Stimulated activated CD8-positive, alpha-beta memory T cell treated with anti-CD3 and anti-CD28 coated beads, Interleukin-4, amount 100 ng/mL, for 48 hours (primary cell): ENCODE data around the gene LAMA3.

ENCODE experiments used
- DNase-seq: peaks from one replicate; pipeline ENCODE4 v3.0.0-alpha.2; 2020

Gene LAMA3

DNA sequence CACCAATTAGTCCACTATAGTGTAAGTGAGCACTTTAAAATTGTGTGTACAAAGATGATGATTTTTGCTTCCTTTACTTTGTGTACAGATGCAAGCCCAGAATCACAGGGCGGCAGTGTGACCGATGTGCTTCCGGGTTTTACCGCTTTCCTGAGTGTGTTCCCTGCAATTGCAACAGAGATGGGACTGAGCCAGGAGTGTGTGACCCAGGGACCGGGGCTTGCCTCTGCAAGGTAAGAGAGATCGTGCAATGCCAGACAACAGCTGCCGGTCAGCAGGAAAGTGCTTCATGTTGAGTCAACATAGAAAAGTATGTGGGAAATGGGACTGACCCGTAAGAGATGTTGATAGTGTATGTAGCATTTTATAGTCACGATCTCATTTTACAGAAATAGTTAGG, 168.5 kb downstream of the LAMA3 start:
- no peak for DNase-seq

DNA sequence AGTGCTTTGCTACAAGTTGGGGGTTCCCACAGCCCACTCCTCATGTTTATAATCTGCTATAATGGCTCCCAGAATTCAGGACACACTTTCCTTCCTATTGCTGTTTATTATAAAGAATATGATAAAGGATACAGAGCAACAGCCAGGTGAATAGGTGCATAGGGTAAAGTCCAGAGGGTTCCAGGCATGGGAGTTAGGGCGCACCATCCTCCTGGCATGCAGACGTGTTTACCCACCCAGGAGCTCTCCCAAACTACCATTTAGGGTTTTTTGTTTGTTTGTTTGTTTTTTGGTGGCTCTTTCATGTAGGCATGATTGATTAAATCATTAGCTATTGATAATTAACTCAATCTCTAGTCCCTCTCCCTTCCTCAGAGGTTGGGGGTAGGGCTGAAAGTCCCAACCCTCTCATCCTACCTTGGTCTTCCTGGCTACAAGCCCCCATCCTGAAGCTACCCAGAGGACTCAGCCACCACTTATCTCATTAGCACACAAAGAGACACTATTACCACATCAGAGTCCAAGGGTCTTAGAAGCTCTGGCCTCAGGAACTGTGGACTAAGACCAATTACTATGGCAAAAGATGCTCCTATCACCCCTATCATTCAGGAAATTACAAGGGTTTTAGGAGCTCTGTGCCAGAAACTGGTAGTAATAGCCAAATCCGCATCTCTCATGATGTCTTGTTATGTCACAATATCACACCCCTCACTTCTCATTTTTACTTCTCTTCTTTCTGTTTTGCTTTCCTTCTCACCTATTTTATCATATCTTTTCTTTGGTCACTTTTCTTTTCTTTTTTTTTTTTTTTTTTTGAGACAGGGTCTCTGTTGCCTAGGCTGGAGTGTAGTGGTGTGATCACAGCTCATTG, 170.4 kb downstream of the LAMA3 start:
- no peak for DNase-seq

DNA sequence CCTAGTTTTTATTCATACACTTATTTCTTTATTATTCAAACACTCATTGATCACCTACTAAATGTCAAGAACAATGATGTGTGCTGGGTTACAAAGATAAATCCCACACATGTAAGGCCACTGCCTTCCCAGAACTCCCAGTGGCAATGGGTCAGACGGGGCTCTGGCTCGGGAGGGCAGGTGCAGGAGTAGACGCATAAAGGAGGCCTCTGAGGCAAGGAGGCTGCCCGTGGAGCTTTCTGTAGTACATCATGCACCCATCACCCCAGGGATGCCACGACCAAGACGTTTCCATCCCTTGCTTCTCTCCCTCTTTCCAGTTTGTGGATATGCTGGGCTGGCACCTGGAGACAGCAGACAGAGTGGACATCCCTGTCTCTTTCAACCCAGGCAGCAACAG, 172.1 kb downstream of the LAMA3 start:
- no peak for DNase-seq

DNA sequence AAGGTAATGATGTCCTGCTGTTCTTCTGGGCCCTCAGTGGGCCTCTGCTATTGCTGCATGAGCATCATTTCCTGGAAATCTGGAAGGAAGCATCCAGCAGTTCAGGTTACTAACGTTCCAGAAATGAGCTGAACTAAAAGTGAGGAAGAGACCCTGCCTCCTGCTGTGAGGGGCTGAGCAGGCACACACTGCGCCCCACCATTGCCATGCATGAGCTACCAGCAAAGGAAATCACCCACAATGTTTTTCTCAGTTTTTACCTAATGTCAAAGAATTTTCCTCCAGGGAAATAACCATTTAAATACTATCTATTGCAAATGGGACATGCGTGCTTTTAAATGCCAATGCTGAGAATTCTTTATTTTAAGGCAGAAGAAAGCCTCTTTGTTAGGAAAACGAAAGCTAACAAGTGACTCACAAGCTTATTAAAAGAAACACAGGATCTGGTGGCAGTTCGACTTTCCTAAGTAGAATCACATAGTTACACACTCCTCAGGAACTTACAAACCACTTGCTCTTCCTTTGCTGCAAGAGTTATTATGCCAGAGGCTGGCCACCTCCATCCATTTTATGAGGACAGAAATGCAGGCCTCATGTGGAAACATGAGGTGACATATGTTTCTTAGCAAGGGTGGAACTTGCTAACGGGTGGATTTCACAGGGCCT, 172.7 kb downstream of the LAMA3 start:
- DNase-seq: no peak

DNA sequence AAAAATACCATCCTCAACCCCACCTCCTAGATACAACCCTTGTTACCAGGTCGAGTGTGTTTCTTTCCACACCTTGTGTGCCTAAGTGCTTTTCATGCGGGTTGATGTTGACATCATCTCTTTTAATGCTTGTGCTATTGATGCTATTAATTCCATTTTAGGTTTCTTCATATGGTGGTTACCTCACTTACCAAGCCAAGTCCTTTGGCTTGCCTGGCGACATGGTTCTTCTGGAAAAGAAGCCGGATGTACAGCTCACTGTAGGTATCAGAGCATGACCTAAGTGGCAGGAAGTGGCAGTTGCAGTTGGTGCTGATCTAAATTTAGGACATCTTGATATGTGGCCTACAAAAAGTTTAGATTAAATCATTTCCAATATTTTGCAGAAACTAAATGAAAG, 175.4 kb downstream of the LAMA3 start:
- DNase-seq: peak; percentile 34

DNA sequence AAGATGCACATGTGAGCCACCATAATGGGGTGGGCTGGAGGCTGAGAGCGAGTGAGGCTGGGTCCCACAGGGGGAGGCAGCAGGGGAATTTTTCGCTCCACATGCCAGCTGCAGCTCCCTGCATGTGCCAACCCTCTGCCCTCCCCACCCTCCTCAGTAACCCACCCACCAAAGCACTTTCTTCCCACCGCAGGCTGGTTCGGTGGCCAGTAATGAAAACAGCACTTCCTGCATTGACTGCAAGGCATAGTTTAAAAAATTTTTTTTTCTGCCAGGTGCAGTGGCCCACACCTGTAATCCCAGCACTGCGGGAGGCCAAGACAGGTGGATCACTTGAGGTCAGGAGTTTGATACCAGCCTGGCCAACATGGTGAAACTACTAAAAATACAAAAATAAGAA, 177.8 kb downstream of the LAMA3 start:
- DNase-seq: no peak

DNA sequence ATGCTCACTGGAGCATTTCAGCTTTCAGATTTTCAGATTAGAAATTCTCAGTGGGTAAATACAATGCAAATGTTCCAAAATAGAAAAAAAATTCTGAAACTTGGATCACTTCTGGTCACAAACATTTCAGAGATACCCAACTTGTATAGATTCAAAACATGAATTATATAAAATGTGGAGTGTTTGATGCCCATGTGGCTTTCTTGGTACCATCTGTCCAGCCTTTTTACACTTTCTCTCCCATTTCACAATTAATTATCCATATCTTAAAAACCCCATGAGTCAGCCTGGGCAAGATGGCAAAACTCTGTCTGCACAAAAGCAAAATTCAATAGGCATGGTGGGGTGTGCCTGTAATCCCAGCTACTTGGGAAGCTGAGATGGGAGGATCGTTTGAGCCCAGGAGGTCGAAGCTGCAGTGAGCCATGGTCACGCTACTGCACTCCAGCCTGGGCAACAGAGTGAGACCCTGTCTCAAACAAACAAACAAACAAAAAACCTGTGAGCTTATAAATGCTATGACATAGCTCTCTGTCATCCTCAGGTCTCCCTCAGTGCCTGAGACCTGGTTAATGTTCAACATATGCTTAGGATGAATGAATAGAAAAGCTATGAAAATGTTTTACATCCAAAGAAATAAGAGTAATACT, 179.0 kb downstream of the LAMA3 start:
- no peak for DNase-seq

DNA sequence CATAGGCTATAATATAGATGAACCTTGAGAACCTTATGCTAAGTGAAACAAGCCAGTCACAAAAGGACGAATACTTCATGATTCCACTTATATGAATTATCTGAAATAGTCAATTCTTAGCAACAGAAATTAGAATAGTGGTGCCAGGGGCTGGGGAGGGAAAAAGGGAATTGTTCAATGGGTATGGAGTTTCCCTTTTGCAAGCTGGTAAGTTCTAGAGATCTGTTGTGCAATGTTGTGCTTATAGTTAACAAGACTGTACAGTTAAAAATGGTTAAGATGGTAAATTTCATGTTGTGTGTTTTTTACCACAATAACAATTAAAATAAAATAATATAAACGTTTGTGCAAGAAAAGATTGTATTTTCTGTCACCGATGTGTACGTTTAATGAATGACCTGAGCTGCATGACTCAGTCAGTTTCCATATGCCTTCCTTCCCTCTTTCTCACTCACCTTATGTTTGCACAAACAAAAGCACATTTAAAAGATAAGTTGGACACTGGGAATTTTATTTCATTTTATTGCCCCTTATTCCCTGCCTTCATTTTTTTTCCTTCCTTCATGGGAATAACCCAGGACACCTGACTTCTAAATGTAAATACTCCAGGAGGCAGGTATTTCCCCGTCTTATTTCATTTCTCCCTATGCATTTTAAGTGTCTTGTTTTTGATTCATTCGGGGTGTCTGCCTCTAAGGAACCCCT, 181.6 kb downstream of the LAMA3 start:
- DNase-seq: no peak

DNA sequence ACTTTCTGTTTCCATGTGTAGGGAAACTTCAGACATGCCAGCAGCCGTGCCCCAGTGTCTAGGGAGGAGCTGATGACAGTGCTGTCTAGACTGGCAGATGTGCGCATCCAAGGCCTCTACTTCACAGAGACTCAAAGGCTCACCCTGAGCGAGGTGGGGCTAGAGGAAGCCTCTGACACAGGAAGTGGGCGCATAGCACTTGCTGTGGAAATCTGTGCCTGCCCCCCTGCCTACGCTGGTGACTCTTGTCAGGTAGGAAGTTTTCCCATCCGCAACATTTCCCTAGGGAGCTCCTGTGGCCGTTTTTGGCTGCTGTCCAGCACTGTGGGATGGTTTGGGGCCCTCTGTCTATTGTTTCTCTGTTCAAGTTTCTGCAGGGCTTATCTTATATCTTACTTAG, 182.2 kb downstream of the LAMA3 start:
- DNase-seq: peak; percentile 64

DNA sequence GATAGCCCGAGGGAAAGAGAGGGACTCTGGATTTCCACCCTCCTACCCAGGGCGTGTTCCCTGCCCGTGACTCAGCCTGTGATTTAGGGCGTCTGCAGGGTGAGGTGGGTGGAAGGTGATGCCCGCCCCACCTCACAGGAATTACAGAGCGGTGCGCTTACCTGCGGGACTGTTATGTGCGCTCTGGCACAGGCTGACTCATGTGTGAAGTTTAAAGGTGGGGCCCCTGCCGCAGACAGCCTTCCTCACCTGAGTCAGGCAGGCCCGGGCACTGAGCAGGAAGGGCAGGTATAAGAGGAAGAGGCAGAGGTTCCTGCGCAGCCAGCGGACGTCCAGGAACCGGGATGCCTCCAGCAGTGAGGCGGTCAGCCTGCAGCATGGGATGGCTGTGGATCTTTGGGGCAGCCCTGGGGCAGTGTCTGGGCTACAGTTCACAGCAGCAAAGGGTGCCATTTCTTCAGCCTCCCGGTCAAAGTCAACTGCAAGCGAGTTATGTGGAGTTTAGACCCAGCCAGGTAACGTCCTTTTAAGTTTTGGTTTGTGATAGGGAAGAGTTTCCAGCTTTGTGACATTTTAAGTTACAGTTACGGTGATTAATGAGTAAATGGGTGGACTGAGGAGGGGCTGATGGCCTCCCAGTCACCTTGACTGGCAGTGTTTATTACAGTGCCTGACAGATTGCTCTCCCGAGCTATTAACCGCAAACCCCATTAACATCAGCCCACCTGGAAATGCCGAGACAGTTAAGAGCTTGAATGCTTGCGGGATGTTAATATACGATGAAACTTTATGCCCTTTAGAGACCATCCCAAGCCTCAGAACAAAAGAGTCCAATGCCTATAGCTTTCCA, 183.7 kb downstream of the LAMA3 start:
- peak; percentile 34 for DNase-seq

DNA sequence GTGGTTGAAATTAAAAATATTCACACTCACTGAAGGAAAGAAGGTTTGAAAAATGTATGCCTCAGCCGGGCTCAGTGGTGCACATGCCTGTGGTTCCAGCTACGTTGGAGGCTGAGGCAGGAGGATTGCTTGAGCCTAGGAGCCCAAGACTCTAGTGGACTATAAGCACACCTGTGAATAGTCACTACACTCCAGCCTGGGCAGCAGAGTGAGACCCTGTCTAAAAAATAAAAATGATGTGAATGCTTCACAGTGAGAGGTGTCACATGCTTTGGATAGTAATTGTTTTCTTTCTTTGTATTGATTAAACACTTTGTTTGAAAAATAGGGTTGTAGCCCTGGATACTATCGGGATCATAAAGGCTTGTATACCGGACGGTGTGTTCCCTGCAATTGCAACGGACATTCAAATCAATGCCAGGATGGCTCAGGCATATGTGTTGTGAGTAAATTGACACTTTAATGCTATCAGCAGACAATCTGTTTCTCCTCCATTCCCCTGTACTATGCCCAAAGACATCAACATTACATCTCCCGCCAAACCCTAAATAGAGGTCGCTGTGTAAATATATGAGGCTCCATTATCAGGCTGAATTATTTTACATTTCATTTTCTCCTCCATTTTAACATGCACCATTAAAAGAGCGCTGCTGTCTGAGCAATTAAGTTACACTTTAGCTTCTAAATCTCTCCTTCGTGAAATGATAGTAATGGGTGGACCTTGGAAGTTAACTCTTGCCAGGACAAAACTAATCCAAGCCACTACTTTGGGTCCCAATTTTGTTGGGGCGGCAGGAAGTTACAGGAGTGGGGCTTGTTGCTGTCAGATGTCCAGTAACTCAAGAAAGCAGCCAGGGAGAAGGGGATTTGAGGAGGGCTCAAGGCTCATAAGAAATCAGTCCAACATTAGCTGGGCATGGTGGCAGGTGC, 187.0 kb downstream of the LAMA3 start:
- no peak for DNase-seq

DNA sequence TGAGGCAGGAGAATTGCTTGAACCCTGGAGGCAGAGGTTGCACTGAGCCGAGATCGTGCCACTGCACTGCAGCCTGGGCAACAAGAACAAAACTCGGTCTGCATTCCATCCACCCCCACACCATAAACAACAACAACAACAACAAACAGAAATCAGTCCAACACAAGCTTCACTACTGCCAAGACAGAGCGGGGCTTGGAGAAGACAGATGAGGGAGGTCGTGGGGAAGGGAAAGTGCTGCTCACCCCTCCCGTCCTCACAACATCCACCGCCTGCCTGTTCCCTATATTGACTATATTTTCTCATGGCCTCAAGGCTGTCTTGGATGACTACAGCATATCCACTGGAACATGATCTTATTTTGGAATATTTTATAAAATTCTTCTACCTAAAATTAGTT, 187.7 kb downstream of the LAMA3 start:
- DNase-seq: no peak

DNA sequence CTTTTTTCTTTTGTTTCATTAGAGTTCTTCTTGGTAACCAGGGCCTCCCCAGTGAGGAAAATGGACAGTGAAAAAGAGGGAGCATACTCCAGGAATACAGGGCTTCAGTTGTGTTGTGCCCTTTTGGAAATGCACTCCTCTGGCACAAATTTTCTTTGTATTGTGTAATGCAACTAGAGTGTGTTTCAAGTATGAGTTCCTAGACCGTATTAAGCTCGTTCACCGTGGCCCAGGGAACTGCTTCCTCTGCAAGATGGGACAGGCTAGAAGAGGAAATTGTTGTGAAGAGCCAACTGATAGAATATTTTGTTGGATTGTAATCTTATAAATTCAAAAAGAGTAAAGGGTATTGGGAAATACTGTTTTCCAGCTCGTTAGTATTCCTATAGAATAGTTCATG, 188.1 kb downstream of the LAMA3 start:
- no peak for DNase-seq

DNA sequence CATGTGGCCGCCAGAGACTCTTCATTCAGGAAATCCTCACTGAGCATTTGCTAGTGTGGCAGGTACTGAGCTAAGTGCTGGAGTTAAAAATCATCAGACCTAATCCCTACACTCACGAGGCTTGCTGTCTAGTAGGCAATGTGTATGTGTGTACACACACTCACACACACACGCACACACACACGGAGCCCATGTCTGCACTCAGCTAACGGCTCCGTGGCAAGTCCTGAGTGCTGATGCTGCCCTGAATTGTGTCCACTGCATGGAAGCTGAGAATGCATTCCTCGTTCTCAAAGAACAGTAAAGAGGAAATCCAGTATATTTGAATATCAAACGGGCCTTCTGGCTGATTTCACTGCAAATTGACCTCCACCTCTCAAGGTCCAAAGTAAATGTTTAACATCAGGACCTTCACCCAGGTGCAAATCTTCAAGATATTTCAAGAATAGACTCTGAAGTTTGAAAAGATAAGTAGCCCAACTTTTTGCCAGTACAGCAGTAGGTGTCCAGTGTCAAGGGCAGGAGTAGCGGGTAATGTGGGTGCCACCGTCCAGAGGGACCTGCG, 189.2 kb downstream of the LAMA3 start:
- no peak for DNase-seq

DNA sequence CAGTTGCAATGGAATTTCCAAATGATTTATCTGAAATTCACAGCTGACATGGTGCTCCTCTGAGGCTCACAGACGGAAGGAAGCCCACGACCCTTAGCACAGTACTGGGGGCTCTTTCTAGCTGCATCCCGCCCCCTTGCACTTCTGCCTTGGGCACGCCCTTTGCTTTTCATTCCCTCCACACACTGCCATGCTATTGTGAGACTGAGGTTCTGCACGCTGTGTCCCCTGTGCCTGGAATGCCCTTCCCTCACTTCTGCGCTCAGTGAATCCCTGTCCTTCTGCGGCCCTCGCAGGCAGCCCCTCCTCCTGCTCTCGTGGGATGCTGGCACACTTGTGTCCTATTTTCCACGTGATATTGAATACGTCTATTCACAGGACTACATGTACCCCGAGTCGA, 189.9 kb downstream of the LAMA3 start:
- no peak for DNase-seq

DNA sequence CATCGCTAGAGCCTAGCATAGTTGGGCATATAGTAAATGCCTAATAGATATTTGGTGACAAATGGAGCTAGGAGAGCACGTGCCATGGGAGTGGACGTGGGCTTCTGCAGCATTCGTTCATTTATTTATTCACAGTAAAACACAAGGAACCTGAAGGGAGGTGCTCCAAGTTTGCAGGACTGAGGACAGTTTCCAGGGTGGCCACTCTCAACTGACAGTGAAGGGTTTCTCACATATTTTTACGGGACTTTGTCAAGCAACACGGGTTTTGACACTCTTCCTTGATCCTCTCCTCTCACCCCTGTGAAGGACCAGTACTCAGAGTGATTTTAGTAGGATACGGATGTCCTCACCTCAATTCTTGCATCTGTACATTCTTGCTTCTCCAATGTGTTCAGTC, 190.3 kb downstream of the LAMA3 start:
- DNase-seq: no peak

DNA sequence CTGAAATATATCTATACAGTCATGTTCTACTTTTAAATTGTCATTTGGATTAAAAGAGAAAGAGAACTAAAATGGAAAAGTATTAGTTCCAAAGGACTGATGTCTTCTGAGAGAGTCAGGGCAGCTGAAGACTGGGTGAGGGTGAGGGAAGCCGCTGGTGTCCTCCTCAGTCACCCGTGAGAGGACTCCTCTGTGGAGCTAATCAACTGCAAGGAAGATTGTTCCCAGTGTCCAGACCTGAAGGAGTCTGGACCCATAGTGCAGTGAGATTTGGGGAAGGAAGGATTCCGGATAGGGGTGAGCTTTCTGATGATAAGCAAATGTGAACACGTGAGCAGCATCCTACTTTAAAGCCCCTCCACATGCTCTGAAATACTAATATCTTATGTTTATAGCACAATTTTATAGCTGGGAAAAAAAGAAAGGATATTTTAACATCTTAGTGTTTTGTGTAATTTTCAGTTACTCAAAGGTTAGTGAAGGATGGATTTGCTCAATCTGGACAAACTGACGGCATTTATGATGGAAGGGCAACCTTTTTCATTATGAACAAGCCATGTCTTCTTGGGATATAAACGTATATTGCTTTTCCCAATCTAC, 190.8 kb downstream of the LAMA3 start:
- no peak for DNase-seq

DNA sequence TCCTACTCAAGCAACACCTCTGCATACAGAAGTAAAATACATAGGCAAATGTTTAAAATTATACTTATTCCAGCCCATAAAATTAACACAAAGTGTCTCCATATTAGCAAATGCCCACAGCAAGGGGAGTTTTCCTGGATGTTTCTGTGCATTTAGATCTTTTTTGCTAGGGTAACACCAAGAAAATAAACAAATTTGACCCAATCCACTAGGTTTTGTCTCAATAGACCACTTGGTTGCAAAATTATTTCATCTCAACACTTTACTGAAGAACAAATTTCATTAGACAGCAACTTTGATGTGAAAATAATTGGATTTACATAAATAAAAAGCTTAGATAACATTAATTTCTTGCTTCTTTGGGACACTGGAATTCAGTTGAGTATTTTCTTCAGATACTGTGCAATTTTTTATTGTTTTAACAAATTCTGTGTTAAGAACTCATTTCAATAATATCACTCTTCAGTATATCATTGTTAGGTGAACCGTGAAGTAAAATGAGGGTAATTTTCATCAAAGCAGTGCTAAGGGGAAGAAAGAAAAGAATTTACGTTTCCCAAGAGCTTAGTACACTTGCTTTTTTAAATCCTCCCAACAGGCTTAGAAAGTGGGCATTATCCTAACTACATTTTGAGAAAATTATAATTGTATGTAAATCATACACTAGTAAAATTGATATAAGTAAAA, 191.8 kb downstream of the LAMA3 start:
- no peak for DNase-seq

DNA sequence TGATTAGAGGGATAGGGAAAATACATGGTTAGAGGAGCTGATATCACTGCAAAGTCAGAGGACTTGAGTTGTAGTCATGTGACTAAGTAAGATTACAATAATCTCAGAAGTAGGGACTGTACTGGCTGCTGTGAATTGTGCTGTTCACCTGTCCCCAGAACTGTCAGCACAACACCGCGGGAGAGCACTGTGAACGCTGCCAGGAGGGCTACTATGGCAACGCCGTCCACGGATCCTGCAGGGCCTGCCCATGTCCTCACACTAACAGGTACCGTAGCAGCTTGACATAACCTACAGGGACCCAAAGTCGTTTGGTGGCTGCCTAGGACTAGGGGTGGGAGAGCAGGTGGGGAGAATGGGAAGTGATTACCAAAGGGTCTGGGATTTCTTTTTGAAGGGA, 192.5 kb downstream of the LAMA3 start:
- no peak for DNase-seq
